ENCODE data around the gene FPGS. TPM values are rescaled to one million over a fixed set of nuclear protein-coding genes. Genes with fewer than 3 reads are reported as not detected.

The FPGS gene
- polyA plus RNA-seq, 1 donor from 2014 or later = 51.4 TPM

DNA sequence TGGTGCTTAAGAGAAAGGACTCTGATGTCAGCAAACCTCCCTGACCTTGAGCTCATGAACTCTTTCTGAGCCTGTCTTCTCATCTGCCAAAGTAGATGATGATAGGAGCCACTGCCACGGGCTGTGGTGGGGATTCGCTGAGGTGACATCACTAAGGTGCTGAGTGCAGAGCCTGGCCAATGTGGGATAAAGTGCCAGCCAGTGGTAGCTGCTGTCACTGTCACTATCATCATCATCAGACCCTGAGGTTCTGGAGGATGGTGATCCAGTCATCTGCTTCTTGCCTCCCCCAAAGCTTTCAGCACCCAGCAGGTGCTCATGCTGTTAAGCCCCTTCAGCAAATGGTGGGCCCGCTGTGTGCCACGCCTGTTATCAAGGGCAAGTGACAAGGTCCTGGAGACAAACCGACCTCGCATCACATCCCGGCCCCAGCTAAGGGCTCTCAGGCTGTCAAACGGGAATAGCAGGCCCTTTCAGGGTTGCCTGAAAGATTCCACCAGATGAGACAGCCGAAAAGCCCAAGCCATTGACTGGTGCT is 6.4 kb downstream of the FPGS start:
- peak overlapping the region in 1 of 3 donors; percentile 45 for H3K27ac Mint-ChIP-seq
- H3K4me3 Mint-ChIP-seq = no peak overlapping the region
- peaks cover 3% of the 10 kb centered on the region for H3K36me3 Mint-ChIP-seq
- peaks cover 0 to 9% (median 6%) of the 10 kb centered on the region in 3 donors for H3K4me1 Mint-ChIP-seq
- no peaks in the 10 kb centered on the region for H3K9me3 Mint-ChIP-seq
- no peaks in the 10 kb centered on the region for H3K27me3 Mint-ChIP-seq

DNA sequence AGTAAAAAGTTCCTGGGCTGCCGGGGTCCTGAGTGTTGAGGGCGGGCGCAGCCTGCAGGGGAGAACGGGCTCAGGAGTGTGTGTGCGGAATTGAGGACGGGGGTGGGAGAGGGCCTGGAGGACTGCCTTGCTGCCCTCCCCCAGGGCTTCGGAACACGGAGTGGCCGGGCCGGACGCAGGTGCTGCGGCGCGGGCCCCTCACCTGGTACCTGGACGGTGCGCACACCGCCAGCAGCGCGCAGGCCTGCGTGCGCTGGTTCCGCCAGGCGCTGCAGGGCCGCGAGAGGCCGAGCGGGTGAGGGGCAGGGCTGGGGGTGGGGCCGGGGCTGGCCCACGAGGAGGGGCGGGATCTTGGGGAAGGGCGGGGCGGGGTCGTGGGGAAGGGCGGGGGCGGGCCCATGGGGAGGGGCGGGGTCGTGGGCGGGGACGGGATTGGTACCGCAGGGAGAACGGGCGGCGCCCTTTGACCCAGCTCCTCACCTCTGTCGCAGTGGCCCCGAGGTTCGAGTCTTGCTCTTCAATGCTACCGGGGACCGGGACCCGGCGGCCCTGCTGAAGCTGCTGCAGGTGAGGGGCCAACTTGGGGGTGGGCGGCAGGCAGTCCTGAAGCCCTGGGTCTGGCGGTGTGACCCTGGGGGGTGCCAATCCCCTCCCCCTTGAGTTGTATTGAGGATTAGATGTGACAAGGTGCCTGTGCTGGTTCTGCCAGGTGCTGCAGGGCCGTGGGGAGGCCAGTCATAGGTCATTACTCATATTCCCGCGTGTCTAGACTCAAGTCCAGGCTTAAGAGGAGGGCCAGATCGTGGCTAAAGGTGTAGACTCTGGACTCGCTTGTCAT is 7.1 kb downstream of the FPGS start:
- Mint-ChIP-seq H3K4me1 (peaks cover 0 to 3% (median 3%) of the 10 kb centered on the region in 3 donors), H3K4me3 (no peak overlapping the region), H3K27me3 (no peaks in the 10 kb centered on the region), H3K36me3 (peaks cover 3% of the 10 kb centered on the region), H3K27ac (no peak overlapping the region), H3K9me3 (no peaks in the 10 kb centered on the region)

DNA sequence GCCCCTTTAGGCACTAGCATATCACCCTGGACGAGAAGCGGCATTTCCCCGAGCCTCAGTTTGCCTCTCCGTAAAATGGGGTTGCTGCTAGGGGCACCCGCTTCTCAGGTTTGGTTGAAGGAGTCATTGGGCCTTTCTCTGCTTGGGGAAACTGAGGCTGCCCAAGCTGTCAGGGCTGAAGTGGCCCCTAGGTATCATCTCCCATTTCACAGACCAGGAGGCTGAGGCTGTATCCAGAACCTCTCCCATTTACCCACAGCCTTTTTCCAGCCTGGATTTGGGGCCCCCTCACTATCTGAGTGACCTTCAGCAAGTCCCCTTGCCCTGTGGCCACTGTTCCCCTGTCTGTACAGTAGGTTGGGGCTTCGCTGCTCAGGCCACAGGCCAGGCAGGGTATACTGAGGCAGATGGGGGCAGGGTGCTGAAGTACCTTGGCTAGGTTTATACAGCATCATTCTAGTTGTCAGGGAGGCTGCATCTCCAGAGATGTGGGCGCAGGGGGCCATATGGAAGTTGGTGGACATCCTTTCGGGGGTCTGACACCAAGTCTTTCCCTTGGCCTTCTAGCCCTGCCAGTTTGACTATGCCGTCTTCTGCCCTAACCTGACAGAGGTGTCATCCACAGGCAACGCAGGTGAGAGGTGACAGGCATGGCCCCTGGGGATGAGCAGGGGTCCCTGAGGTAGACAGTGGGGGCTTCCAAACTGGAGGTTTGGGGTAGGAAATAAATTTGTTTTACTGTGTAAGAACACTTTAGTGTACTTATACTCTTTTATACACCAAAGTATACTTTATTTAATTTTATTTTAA is 7.9 kb downstream of the FPGS start:
- Mint-ChIP-seq H3K4me1 (peaks cover 0 to 3% (median 3%) of the 10 kb centered on the region in 3 donors), H3K4me3 (no peak overlapping the region), H3K27me3 (no peaks in the 10 kb centered on the region), H3K27ac (no peak overlapping the region), H3K9me3 (no peaks in the 10 kb centered on the region), H3K36me3 (peaks cover 3% of the 10 kb centered on the region)

GRCh38 chr9:127812011-127812410 is 9.3 kb downstream of the FPGS start:
- H3K27me3 Mint-ChIP-seq = no peaks in the 10 kb centered on the region
- no peaks in the 10 kb centered on the region for H3K36me3 Mint-ChIP-seq
- no peak overlapping the region for H3K27ac Mint-ChIP-seq
- no peak overlapping the region for H3K4me3 Mint-ChIP-seq
- H3K4me1 Mint-ChIP-seq = no peaks in the 10 kb centered on the region
- H3K9me3 Mint-ChIP-seq = no peaks in the 10 kb centered on the region

DNA sequence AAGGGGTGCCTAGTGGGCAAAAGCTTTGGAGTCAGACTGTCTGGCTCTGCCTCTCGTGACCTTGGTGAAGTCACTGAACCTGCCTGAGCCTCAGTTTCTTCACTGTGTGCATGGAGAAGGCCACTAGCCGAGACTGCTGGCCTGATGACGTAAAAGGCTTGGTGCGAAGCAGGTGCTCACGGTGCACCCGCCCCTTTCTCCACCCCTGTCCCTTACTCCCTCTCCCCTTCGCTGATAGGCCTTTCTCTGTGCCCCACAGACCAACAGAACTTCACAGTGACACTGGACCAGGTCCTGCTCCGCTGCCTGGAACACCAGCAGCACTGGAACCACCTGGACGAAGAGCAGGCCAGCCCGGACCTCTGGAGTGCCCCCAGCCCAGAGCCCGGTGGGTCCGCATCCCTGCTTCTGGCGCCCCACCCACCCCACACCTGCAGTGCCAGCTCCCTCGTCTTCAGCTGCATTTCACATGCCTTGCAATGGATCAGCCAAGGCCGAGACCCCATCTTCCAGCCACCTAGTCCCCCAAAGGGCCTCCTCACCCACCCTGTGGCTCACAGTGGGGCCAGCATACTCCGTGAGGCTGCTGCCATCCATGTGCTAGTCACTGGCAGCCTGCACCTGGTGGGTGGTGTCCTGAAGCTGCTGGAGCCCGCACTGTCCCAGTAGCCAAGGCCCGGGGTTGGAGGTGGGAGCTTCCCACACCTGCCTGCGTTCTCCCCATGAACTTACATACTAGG is 10.4 kb downstream of the FPGS start:
- no peak overlapping the region for H3K4me3 Mint-ChIP-seq

DNA sequence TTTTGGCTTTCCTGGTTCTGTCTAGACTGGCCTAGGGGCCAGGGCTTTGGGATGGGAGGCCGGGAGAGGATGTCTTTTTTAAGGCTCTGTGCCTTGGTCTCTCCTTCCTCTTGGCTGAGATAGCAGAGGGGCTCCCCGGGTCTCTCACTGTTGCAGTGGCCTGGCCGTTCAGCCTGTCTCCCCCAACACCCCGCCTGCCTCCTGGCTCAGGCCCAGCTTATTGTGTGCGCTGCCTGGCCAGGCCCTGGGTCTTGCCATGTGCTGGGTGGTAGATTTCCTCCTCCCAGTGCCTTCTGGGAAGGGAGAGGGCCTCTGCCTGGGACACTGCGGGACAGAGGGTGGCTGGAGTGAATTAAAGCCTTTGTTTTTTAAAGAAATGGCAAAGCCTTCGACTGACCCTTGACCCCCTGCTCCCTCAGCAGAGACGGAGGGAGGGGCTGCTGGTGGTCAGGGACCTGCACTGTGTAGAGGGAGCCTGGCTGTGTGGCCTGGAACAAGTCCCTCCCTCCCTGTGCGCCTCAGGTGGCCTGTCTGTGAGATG is 11.1 kb downstream of the FPGS start:
- no peaks in the 10 kb centered on the region for H3K9me3 Mint-ChIP-seq

More for the DNA sequence above, 10.4 kb downstream of the FPGS start:
- Mint-ChIP-seq H3K9me3 (no peaks in the 10 kb centered on the region), H3K36me3 (no peaks in the 10 kb centered on the region), H3K27ac (no peak overlapping the region), H3K4me1 (peaks cover 0 to 3% (median 0%) of the 10 kb centered on the region in 3 donors), H3K27me3 (no peaks in the 10 kb centered on the region)

DNA sequence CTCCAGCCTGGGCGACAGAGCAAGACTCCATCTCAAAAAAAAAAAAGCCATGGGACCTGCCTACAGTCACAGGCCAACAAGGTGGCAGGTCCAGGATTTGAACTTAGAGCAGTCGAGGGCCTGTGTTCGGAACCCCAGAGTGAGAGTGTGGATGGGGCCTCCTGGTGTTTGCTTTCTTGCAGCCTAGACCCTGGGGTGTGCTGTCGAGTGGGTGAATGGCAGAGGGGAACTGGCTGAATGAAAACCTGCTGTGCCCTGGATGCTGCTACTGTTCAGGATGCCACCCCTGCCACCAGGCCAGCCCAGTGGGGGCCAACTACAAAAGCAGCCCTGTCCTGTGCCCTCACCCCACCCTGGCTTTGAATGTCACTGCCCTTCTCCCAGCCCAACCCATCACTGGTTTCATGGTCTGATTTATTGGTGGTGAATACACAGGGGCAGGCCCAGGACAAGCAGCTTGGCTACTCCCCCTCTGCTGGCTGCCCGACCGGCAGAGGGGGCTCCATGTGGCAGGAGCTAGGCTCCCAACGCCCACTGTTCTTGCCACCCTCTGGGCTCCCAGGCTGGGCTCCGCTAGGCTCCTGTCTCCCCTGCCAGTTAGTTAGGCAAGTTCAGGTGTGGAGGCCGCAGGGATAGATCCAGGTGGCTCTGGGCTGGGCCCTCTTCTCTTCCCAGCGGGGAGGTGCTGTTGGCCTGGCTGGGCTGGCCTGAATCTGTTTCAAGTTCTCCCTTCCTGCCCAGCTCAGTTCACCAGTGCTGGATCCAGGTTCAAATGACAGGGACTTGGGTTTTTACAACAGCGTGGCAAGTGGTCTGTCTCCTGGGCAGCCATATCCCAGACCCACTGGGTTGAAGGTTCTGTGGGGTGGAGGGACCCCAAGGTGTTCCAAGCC is 12.2 kb downstream of the FPGS start:
- H3K36me3 Mint-ChIP-seq = no peaks in the 10 kb centered on the region

More for the DNA sequence above, 11.1 kb downstream of the FPGS start:
- Mint-ChIP-seq H3K27ac (no peak overlapping the region), H3K36me3 (no peaks in the 10 kb centered on the region), H3K4me1 (peaks cover 0 to 3% (median 0%) of the 10 kb centered on the region in 3 donors), H3K4me3 (no peak overlapping the region), H3K27me3 (no peaks in the 10 kb centered on the region)

DNA sequence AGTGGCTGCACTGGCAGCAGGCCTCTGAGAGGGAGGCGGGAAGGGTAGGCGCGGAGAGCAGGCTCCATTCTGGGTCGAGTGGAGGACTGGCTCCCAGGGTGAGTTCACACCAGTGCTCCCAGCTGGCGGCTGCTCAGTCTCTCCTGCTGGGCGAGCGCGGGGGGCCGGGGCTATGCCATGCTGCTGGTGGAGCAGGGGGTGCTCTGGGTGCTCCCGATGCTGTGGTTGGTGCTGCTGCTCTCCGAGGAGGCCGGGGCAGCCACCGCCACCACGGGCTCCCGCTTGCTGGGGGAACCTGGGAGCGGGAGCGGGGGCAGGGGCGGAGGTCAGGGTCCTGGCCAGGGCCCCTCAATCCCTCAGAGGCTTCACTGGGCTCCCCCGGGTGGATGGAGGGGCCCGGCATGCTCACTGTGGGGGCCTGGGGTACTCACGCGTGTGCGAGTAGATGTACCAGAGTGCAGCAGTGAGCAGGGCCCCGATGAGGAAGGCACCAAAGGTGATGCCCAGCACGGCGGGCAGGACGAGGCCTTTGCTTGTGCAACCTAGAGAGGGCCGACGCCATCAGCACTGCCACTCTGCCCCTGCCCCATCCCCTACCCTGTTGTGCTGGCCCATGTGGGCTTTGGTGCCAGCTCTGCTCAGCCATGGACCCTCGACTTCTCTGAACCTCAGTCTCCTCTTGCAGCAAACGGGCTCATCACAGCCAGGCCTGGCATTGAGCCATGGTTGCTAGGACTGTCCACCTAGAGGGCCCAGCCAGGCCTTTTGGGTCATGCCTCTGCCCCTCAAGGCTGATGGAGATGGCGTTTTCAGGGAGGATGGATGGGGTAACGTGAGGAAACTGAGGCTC is 13.1 kb downstream of the FPGS start:
- no peak overlapping the region for H3K4me3 Mint-ChIP-seq
- H3K9me3 Mint-ChIP-seq = no peaks in the 10 kb centered on the region
- no peaks in the 10 kb centered on the region for H3K36me3 Mint-ChIP-seq
- peaks cover 0 to 3% (median 0%) of the 10 kb centered on the region in 3 donors for H3K4me1 Mint-ChIP-seq
- H3K27me3 Mint-ChIP-seq = no peaks in the 10 kb centered on the region
- H3K27ac Mint-ChIP-seq = no peak overlapping the region

More for the DNA sequence above, 12.2 kb downstream of the FPGS start:
- Mint-ChIP-seq H3K4me1 (peaks cover 0 to 3% (median 0%) of the 10 kb centered on the region in 3 donors), H3K27me3 (no peaks in the 10 kb centered on the region), H3K9me3 (no peaks in the 10 kb centered on the region), H3K27ac (no peak overlapping the region), H3K4me3 (no peak overlapping the region)

DNA sequence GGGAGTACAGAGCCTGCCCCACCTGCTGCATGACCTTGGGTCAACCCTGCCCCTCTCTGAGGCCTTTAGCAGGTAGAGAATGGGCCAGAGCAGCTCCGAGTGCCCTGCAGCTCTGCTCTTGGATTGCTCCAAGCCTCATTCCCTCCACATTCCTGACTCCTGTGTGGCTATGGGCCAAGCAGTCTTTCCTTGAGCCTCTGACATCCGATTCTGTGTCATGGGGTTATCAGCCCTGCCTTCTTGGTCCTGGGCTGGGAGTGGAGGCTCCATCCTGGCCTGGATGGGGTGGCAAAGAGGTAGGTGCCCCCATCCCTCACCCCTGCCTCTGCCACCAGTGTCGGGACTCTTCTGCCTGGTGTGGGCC is 13.7 kb downstream of the FPGS start:
- Mint-ChIP-seq H3K4me3 (no peak overlapping the region), H3K36me3 (no peaks in the 10 kb centered on the region), H3K9me3 (no peaks in the 10 kb centered on the region), H3K27ac (no peak overlapping the region), H3K4me1 (peaks cover 0 to 3% (median 0%) of the 10 kb centered on the region in 3 donors), H3K27me3 (no peaks in the 10 kb centered on the region)

DNA sequence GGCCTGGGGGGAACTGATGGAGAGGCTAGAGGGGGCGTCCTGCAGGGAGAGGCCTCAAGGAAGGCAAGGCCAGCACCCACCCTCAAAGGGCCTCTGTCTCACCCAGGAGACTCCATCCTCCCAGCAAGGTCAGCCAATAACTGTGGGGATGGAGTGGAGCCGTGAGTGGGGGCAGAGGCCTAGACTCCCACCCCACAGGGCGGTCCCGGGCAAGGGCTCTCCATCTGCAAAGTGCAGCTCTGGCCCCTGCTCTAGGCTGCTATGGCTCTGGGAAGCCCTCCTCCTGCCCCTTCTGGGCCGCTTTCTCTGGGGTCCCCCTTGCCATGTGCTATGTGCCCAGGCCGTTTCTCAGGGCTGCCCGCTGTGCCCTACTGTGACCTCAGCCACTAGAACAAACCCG is 14.0 kb downstream of the FPGS start:
- Mint-ChIP-seq H3K27ac (no peak overlapping the region), H3K27me3 (no peaks in the 10 kb centered on the region), H3K36me3 (no peaks in the 10 kb centered on the region), H3K9me3 (no peaks in the 10 kb centered on the region), H3K4me1 (peaks cover 0 to 3% (median 0%) of the 10 kb centered on the region in 3 donors), H3K4me3 (no peak overlapping the region)

GRCh38 chr9:127817881-127818434 is 15.3 kb downstream of the FPGS start:
- H3K27me3 Mint-ChIP-seq = no peaks in the 10 kb centered on the region
- H3K36me3 Mint-ChIP-seq = no peaks in the 10 kb centered on the region
- H3K27ac Mint-ChIP-seq = no peak overlapping the region
- H3K4me3 Mint-ChIP-seq = no peak overlapping the region
- no peaks in the 10 kb centered on the region for H3K9me3 Mint-ChIP-seq
- peaks cover 0 to 3% (median 0%) of the 10 kb centered on the region in 3 donors for H3K4me1 Mint-ChIP-seq

DNA sequence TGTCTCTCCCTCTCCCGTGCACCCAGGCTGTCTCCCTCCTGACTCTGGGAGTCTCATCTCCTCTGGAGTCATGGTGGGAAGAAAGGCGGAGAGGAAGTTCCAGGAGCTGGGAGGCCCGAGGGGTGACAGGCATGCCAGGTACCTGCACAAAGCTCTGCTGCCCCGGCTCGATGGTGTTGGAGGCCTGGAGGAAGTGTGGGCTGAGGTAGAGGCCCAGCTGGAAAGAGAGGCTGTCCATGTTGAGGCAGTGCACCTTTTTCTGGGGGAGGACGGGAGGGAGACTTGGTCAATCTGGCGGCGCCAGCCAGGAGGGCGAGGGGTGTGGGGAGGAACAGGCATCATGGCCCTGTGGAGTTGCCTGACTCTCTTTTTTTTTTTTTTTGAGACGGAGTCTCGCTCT is 15.9 kb downstream of the FPGS start:
- no peaks in the 10 kb centered on the region for H3K36me3 Mint-ChIP-seq
- H3K4me1 Mint-ChIP-seq = peaks cover 0 to 3% (median 0%) of the 10 kb centered on the region in 3 donors
- no peaks in the 10 kb centered on the region for H3K27me3 Mint-ChIP-seq
- H3K4me3 Mint-ChIP-seq = no peak overlapping the region
- peak overlapping the region in 1 of 3 donors; percentile 50 for H3K27ac Mint-ChIP-seq
- H3K9me3 Mint-ChIP-seq = no peaks in the 10 kb centered on the region

GRCh38 chr9:127822108-127822507 is 19.4 kb downstream of the FPGS start:
- Mint-ChIP-seq H3K27ac (peak overlapping the region in 2 of 3 donors; percentile 43 to 63), H3K27me3 (no peaks in the 10 kb centered on the region), H3K4me1 (peaks cover 0 to 3% (median 3%) of the 10 kb centered on the region in 3 donors), H3K36me3 (no peaks in the 10 kb centered on the region), H3K9me3 (no peaks in the 10 kb centered on the region), H3K4me3 (no peak overlapping the region)

Data from IgD-negative memory B cell (primary cell).